LNCaP clone FGC (cell line): ENCODE data around the gene AXIN2.

Experiments
- DNase-seq: peaks from one replicate; pipeline ENCODE4 v3.0.0-alpha.2; 2011; ENCODE audit warnings: low read depth
- H3K4me3 ChIP-seq: 2 replicates; pipeline ENCODE4 v1.5.1; 2011; ENCODE audit warnings: mild to moderate bottlenecking, low read depth, low read length, control low read depth
- CTCF ChIP-seq: IDR thresholded peaks from 2 replicates; pipeline ENCODE4 v1.5.1; 2012; ENCODE audit warnings: mild to moderate bottlenecking; ENCODE audit not compliant: control insufficient read depth, insufficient read depth; ENCODE audit errors: extremely low read depth

The AXIN2 gene

DNA sequence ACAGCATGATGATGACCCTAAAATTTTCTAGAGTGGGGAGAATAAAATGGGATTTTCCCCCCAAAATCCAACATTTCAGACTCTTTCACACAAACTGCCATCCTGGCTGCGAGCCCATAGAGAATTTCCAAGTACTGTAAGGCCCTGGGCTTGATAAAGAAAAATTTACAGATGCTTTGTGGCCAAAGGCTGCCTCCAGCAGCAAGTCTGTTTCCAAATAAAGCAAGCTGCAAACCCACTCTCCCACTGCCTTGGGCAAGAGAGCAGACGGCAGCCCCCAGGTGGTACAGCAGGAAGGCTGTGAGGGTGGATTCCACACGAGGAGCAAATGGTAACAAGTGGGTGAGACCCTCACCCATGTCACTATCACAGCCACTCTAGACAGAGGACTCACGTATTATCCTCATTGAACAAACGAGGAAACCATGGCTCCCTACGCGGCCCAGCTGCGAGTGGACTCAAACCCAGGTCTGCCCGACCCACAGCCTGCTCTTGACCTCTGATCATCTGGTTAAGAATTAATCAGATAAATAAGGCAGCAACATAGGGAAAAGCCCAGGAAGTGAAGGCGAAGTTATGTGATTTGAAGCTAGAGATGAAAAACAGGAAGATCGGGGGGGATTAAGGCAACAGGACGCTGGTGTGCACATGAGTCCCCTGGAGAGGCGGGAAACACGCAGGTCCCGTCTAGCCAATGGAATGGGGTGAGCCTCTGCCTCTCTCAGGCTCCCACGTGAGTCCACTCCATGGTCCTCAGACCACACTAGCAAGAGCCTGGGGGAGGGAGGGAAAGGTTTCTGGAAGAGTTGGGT, 37.4 kb downstream of the AXIN2 start:
- no peak for DNase-seq
- H3K4me3 ChIP-seq = no peak overlapping the region
- no peak for TF ChIP-seq CTCF

GRCh38 chr17:65523411-65523810, 38.0 kb downstream of the AXIN2 start:
- no peak for TF ChIP-seq CTCF
- DNase-seq = no peak
- H3K4me3 ChIP-seq = no peak overlapping the region

- no peak for DNase-seq
- H3K4me3 ChIP-seq = no peak overlapping the region
- no peak for TF ChIP-seq CTCF
These were observed 38.6 kb downstream of the AXIN2 start for GRCh38 chr17:65522751-65523404.

DNA sequence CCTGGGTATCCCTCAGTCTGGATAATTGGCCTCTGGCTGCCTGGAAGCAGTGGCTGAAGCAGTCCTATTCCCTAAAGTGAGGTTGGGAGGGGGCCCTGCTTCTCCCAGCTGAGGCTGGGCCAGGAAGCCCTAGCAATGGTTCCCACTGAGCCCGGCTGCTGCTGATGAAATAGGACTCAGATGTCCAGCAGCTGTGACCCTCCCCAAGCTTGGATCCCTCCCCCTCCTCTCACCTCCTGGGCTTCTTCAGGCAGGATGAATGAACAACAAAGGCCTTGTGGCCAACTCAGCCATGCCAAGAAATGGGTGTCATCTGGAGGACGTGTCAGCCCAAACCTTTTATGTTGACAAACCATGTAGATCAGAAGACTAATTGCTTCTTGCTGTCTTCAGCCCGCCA, 42.0 kb downstream of the AXIN2 start:
- no peak overlapping the region for H3K4me3 ChIP-seq
- no peak for DNase-seq
- TF ChIP-seq CTCF = no peak

- no peak overlapping the region for H3K4me3 ChIP-seq
- no peak for DNase-seq
- TF ChIP-seq CTCF = no peak
These were observed 43.2 kb downstream of the AXIN2 start for GRCh38 chr17:65518256-65518655.

DNA sequence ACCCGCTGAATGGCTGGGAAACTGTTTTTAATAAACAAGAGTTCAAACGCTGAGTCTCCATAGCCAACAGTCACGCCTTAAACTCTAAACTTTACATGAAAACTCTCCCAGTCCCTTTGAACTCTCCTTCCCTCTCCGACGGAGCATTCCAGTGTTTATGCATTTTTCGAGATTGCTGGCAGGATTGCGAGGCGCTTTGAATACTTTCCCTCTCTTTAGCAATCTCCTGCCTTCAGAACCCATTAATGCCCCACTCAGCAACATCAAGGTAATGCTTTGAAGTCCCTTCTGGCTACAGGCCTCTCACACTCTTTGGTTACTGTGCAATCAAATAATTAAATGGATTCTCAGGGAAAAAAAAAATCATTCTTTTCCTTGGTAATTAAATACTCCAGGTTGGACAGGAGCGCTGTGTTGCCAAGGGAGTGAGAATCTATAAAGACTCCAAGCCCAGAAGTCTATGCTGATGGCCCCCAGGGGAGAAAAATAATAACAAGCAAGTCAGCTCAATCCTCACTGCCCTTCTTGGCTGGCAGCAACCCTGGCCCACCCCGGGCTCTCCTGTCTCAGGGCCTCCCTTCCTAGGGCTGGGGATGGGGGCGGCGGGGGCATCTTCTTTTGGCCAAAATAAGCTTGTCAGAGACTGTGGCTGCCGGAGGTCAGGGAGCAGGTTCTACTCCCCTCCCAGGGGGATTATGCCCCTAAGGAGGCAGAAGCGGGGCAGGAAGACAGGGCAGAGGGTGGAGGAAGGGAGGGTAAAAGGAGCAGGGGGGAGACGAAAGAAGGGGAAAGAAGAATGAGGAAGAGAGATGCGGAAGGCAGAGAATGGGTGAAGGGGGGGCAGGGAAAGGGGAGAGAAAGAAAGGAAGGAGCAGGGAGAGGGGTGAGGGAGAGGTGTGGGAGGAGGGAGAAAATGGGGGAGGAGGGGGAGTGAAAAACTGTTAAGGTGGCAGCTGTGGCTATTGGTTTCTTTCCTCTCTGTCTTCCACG, 45.2 kb downstream of the AXIN2 start:
- H3K4me3 ChIP-seq = no peak overlapping the region
- DNase-seq = no peak
- TF ChIP-seq CTCF = no peak
